ENCODE measurements around the gene DAZAP1.

The DAZAP1 gene

GRCh38 chr19:1392407-1392806 lies 15.0 kb upstream of the DAZAP1 start:
- ChIA-PET POLR2A (ENCODE audit: low non-redundant PET) (no interaction called here), CTCF (no interaction called here)
- TF ChIP-seq CTCF (conservative IDR thresholded peaks at IDR 0.05; ENCODE audit: low read depth) = no peak

GRCh38 chr19:1392939-1393530 lies 14.4 kb upstream of the DAZAP1 start:
- H3K27ac ChIP-seq = peak overlapping the region; percentile 78
- POLR2A ChIA-PET (ENCODE audit: low non-redundant PET) = no interaction called here
- DNase-seq (ENCODE audit: low spot score) = no peak
- CTCF ChIA-PET = interaction anchor here (0.6 kb wide), 1 partner anchor 153 kb away, joined by 3 read pairs; no protein-coding TSS in a partner anchor
- TF ChIP-seq CTCF (conservative IDR thresholded peaks at IDR 0.05; ENCODE audit: low read depth) = no peak

More at GRCh38 chr19:1392407-1392806, 15.0 kb upstream of the DAZAP1 start:
- DNase-seq (ENCODE audit: low spot score) = no peak
- peak overlapping the region; percentile 78 for H3K27ac ChIP-seq

- ChIA-PET CTCF (interaction anchor here (0.6 to 0.9 kb wide), 2 partner anchors 20 to 152 kb away, joined by 3 to 4 read pairs; no protein-coding TSS in a partner anchor), POLR2A (ENCODE audit: low non-redundant PET) (interaction anchor here (0.7 kb wide), 1 partner anchor 820 kb away, joined by 3 read pairs; no protein-coding TSS in a partner anchor)
- no peak for DNase-seq (ENCODE audit: low spot score)
- peak overlapping the region; percentile 78 for H3K27ac ChIP-seq
- TF ChIP-seq CTCF (conservative IDR thresholded peaks at IDR 0.05; ENCODE audit: low read depth) = no peak
These were observed 13.5 kb upstream of the DAZAP1 start for GRCh38 chr19:1393841-1394240.

GRCh38 chr19:1394252-1395193 lies 12.9 kb upstream of the DAZAP1 start:
- TF ChIP-seq CTCF (conservative IDR thresholded peaks at IDR 0.05; ENCODE audit: low read depth) = no peak
- CTCF ChIA-PET = interaction anchor here (0.6 to 0.9 kb wide), 2 partner anchors 19 kb away, joined by 4 to 5 read pairs; no protein-coding TSS in a partner anchor
- H3K27ac ChIP-seq = peak overlapping the region; percentile 78
- POLR2A ChIA-PET (ENCODE audit: low non-redundant PET) = interaction anchor here (0.7 kb wide), 2 partner anchors 8 to 819 kb away, joined by 3 to 7 read pairs; no protein-coding TSS in a partner anchor
- DNase-seq (ENCODE audit: low spot score) = no peak

GRCh38 chr19:1395194-1396018 lies 12.0 kb upstream of the DAZAP1 start:
- ChIA-PET CTCF (no interaction called here), POLR2A (ENCODE audit: low non-redundant PET) (interaction anchor here (0.7 kb wide), 1 partner anchor 7 kb away, joined by 7 read pairs; no protein-coding TSS in a partner anchor)
- H3K27ac ChIP-seq = peak overlapping the region; percentile 78
- DNase-seq (ENCODE audit: low spot score) = no peak
- no peak for TF ChIP-seq CTCF (conservative IDR thresholded peaks at IDR 0.05; ENCODE audit: low read depth)

Data from RWPE1 (cell line).